ENCODE results near the gene ZNF550. TPM values are rescaled to one million over a fixed set of nuclear protein-coding genes. Genes with fewer than 3 reads are reported as not detected.

The ZNF550 gene
- total and polyA plus RNA-seq, 2 of the 13 experiments (the other 11 are each of a cell fraction or from before 2014, with no cell fraction given) = 8.6 to 9.1 TPM

DNA sequence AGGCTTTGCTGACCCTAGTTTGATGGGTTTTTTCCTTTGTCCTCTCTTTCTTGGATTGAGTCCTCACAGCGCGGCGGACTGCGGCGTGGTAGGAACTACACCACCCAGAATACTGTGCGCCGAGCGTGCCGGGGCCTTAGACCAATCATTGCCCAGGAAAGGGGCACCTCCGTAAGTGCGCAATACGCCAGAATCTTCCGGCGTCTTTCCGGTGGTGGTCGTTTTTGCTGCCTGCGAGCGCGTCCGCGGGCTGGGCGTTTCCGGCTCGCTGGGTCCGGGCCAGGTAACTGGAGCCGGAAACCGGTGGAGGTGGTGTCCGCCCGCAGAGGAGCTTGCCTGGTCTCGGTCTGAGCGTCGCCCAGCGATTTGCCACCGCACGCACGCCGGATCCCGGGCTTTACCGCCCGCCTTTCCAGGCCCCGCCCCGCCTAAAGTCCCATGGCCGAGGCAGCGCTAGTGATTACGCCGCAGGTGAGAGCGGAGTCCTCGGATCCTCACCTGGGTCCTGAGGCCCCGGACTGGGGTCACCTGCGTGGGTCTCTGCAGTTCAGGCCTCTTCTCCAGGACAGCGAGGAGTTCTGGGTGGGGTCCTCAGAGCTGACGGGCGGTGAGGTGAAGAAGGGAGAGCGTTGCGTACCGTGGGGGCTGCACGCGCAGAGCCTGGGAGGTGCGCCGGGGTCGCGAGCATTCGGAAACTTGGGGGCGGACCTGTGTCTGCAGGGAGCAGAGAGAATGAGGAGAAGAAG lies 32.4 kb downstream of the ZNF550 start, which contains the start of gene ZNF549 (continued):
- TF ChIP-seq, protein P1, sequence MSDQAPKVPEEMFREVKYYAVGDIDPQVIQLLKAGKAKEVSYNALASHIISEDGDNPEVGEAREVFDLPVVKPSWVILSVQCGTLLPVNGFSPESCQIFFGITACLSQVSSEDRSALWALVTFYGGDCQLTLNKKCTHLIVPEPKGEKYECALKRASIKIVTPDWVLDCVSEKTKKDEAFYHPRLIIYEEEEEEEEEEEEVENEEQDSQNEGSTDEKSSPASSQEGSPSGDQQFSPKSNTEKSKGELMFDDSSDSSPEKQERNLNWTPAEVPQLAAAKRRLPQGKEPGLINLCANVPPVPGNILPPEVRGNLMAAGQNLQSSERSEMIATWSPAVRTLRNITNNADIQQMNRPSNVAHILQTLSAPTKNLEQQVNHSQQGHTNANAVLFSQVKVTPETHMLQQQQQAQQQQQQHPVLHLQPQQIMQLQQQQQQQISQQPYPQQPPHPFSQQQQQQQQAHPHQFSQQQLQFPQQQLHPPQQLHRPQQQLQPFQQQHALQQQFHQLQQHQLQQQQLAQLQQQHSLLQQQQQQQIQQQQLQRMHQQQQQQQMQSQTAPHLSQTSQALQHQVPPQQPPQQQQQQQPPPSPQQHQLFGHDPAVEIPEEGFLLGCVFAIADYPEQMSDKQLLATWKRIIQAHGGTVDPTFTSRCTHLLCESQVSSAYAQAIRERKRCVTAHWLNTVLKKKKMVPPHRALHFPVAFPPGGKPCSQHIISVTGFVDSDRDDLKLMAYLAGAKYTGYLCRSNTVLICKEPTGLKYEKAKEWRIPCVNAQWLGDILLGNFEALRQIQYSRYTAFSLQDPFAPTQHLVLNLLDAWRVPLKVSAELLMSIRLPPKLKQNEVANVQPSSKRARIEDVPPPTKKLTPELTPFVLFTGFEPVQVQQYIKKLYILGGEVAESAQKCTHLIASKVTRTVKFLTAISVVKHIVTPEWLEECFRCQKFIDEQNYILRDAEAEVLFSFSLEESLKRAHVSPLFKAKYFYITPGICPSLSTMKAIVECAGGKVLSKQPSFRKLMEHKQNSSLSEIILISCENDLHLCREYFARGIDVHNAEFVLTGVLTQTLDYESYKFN (CRISPR knock-in tag; conservative IDR thresholded peaks at IDR 0.05) = no peak; the same call in 1 of the 2 replicates
- TF ChIP-seq MEIS1 (CRISPR knock-in tag; IDR thresholded peaks at IDR 0.05; ENCODE audit: borderline replicate concordance) (no peak; the same call in none of the 2 replicates), FOXP1 (IDR thresholded peaks at IDR 0.05) (no peak), FOXP1 (CRISPR knock-in tag; IDR thresholded peaks at IDR 0.05) (no peak), STAG1 (CRISPR knock-in tag; IDR thresholded peaks at IDR 0.05) (no peak), DR1 (CRISPR knock-in tag; IDR thresholded peaks at IDR 0.05) (peak; percentile 57; the same call in 1 of the 2 replicates), KDM6A (CRISPR knock-in tag; IDR thresholded peaks at IDR 0.05; ENCODE audit: low read depth) (no peak), ZNF367 (CRISPR knock-in tag; IDR thresholded peaks at IDR 0.05; ENCODE audit: borderline replicate concordance) (no peak), SRSF1 (optimal IDR thresholded peaks at IDR 0.05; ENCODE audit: low read depth, low read length) (peak; percentile 34), ZNF792 (CRISPR knock-in tag; IDR thresholded peaks at IDR 0.05) (peak; percentile 77; the same call in 1 of the 2 replicates), ZBTB7A (CRISPR knock-in tag; IDR thresholded peaks at IDR 0.05) (peak; percentile 41; the same call in 1 of the 2 replicates), ZNF12 (CRISPR knock-in tag; IDR thresholded peaks at IDR 0.05) (no peak), SYNCRIP (IDR thresholded peaks at IDR 0.05; ENCODE audit: insufficient read depth, low read depth, low read length) (no peak), SMARCE1 (IDR thresholded peaks at IDR 0.05; ENCODE audit: borderline replicate concordance) (no peak), SAFB2 (CRISPR knock-in tag; IDR thresholded peaks at IDR 0.05; ENCODE audit: borderline replicate concordance, low read depth) (peak; percentile 67; the same call in 1 of the 2 replicates)
- TF ChIP-seq, protein P2, sequence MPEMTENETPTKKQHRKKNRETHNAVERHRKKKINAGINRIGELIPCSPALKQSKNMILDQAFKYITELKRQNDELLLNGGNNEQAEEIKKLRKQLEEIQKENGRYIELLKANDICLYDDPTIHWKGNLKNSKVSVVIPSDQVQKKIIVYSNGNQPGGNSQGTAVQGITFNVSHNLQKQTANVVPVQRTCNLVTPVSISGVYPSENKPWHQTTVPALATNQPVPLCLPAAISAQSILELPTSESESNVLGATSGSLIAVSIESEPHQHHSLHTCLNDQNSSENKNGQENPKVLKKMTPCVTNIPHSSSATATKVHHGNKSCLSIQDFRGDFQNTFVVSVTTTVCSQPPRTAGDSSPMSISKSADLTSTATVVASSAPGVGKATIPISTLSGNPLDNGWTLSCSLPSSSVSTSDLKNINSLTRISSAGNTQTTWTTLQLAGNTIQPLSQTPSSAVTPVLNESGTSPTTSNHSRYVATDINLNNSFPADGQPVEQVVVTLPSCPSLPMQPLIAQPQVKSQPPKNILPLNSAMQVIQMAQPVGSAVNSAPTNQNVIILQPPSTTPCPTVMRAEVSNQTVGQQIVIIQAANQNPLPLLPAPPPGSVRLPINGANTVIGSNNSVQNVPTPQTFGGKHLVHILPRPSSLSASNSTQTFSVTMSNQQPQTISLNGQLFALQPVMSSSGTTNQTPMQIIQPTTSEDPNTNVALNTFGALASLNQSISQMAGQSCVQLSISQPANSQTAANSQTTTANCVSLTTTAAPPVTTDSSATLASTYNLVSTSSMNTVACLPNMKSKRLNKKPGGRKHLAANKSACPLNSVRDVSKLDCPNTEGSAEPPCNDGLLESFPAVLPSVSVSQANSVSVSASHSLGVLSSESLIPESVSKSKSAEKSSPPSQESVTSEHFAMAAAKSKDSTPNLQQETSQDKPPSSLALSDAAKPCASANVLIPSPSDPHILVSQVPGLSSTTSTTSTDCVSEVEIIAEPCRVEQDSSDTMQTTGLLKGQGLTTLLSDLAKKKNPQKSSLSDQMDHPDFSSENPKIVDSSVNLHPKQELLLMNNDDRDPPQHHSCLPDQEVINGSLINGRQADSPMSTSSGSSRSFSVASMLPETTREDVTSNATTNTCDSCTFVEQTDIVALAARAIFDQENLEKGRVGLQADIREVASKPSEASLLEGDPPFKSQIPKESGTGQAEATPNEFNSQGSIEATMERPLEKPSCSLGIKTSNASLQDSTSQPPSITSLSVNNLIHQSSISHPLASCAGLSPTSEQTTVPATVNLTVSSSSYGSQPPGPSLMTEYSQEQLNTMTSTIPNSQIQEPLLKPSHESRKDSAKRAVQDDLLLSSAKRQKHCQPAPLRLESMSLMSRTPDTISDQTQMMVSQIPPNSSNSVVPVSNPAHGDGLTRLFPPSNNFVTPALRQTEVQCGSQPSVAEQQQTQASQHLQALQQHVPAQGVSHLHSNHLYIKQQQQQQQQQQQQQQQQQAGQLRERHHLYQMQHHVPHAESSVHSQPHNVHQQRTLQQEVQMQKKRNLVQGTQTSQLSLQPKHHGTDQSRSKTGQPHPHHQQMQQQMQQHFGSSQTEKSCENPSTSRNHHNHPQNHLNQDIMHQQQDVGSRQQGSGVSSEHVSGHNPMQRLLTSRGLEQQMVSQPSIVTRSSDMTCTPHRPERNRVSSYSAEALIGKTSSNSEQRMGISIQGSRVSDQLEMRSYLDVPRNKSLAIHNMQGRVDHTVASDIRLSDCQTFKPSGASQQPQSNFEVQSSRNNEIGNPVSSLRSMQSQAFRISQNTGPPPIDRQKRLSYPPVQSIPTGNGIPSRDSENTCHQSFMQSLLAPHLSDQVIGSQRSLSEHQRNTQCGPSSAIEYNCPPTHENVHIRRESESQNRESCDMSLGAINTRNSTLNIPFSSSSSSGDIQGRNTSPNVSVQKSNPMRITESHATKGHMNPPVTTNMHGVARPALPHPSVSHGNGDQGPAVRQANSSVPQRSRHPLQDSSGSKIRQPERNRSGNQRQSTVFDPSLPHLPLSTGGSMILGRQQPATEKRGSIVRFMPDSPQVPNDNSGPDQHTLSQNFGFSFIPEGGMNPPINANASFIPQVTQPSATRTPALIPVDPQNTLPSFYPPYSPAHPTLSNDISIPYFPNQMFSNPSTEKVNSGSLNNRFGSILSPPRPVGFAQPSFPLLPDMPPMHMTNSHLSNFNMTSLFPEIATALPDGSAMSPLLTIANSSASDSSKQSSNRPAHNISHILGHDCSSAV (CRISPR knock-in tag; IDR thresholded peaks at IDR 0.05; ENCODE audit: borderline replicate concordance) = no peak

Data from HepG2 (cell line).